ENCODE data around the gene RELL1. TPM values are rescaled to one million over a fixed set of nuclear protein-coding genes. Genes with fewer than 3 reads are reported as not detected.

The RELL1 gene
- total and polyA plus RNA-seq, 10 of the 15 experiments (the other 5 are each of a cell fraction or from before 2014, with no cell fraction given) = 0.20 to 10.9 (median 3.9) TPM

DNA sequence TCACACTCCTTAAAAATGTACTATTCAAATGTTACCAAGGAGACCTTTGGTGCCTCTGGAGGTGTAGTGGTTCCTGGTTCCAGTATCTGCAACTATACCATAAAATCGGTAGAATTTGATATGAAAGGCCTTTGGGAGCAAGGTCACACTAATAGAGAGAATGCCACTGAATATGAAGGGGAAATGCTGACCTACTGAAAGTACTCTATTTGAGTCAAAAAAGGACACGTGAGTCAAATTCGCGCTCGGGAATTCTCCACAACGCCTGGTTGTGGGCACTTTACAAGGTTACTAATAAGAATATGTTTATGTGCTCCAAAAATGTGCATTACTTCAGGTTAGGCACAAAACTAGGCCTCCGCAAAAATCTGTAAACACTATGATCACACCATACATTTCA, 39.5 kb upstream of the RELL1 start (continued):
- TF ChIP-seq EP300 (IDR thresholded peaks at IDR 0.05; ENCODE audit: borderline replicate concordance in 1 of 2, control insufficient read depth in 1 of 2, low read depth in 2 of 2, low read length in 2 of 2) (peak; percentile 29 to 41; a peak in 2 of 4 replicates), CEBPB (IDR thresholded peaks at IDR 0.05; ENCODE audit: borderline replicate concordance in 1 of 2, low read depth in 2 of 2, low read length in 2 of 2) (peak in 1 of 2 experiments; percentile 81; a peak in 1 of 4 replicates), BRCA1 (IDR thresholded peaks at IDR 0.05; ENCODE audit: low read depth, low read length) (no peak), CHD4 (IDR thresholded peaks at IDR 0.05) (no peak), JUND (IDR thresholded peaks at IDR 0.05; ENCODE audit: low read depth, low read length) (no peak), SUPT20H (IDR thresholded peaks at IDR 0.05; ENCODE audit: borderline replicate concordance, control insufficient read depth, low read depth, low read length) (no peak), SREBF1 (IDR thresholded peaks at IDR 0.05; ENCODE audit: low read length) (no peak), SREBF2 (IDR thresholded peaks at IDR 0.05; ENCODE audit: low read length) (no peak), POU2F2 (IDR thresholded peaks at IDR 0.05; ENCODE audit: borderline replicate concordance, low read depth, low read length) (no peak), IKZF1 (conservative IDR thresholded peaks at IDR 0.05) (peak; percentile 64), ATF7 (IDR thresholded peaks at IDR 0.05; ENCODE audit: low read depth) (no peak), BCL11A (IDR thresholded peaks at IDR 0.05; ENCODE audit: low read depth, low read length) (peak; percentile 90), RBBP5 (conservative IDR thresholded peaks at IDR 0.05) (no peak), YBX1 (IDR thresholded peaks at IDR 0.05) (no peak), PAX5 (IDR thresholded peaks at IDR 0.05; ENCODE audit: borderline replicate concordance, low read depth, low read length) (0 out of 2 replicates have a peak, but pooled peaks have one; percentile 32), JUNB (IDR thresholded peaks at IDR 0.05) (peak; percentile 98), CBX5 (IDR thresholded peaks at IDR 0.05; ENCODE audit: low read depth) (peak; percentile 63; the same call in 1 of the 2 replicates), ETV6 (conservative IDR thresholded peaks at IDR 0.05 in 1 of 2, IDR thresholded peaks at IDR 0.05 in 1 of 2; ENCODE audit: borderline replicate concordance in 1 of 2, low read depth in 1 of 2) (peak in 1 of 2 experiments; percentile 93; a peak in 2 of 4 replicates)
- TF ChIP-seq, protein P1, sequence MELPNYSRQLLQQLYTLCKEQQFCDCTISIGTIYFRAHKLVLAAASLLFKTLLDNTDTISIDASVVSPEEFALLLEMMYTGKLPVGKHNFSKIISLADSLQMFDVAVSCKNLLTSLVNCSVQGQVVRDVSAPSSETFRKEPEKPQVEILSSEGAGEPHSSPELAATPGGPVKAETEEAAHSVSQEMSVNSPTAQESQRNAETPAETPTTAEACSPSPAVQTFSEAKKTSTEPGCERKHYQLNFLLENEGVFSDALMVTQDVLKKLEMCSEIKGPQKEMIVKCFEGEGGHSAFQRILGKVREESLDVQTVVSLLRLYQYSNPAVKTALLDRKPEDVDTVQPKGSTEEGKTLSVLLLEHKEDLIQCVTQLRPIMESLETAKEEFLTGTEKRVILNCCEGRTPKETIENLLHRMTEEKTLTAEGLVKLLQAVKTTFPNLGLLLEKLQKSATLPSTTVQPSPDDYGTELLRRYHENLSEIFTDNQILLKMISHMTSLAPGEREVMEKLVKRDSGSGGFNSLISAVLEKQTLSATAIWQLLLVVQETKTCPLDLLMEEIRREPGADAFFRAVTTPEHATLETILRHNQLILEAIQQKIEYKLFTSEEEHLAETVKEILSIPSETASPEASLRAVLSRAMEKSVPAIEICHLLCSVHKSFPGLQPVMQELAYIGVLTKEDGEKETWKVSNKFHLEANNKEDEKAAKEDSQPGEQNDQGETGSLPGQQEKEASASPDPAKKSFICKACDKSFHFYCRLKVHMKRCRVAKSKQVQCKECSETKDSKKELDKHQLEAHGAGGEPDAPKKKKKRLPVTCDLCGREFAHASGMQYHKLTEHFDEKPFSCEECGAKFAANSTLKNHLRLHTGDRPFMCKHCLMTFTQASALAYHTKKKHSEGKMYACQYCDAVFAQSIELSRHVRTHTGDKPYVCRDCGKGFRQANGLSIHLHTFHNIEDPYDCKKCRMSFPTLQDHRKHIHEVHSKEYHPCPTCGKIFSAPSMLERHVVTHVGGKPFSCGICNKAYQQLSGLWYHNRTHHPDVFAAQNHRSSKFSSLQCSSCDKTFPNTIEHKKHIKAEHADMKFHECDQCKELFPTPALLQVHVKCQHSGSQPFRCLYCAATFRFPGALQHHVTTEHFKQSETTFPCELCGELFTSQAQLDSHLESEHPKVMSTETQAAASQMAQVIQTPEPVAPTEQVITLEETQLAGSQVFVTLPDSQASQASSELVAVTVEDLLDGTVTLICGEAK (IDR thresholded peaks at IDR 0.05; ENCODE audit: borderline replicate concordance) = no peak
- TF ChIP-seq, protein P2, sequence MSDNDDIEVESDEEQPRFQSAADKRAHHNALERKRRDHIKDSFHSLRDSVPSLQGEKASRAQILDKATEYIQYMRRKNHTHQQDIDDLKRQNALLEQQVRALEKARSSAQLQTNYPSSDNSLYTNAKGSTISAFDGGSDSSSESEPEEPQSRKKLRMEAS (IDR thresholded peaks at IDR 0.05; ENCODE audit: low read depth, low read length) = no peak
- TF ChIP-seq, protein P3, sequence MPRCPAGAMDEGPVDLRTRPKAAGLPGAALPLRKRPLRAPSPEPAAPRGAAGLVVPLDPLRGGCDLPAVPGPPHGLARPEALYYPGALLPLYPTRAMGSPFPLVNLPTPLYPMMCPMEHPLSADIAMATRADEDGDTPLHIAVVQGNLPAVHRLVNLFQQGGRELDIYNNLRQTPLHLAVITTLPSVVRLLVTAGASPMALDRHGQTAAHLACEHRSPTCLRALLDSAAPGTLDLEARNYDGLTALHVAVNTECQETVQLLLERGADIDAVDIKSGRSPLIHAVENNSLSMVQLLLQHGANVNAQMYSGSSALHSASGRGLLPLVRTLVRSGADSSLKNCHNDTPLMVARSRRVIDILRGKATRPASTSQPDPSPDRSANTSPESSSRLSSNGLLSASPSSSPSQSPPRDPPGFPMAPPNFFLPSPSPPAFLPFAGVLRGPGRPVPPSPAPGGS (IDR thresholded peaks at IDR 0.05; ENCODE audit: borderline replicate concordance, insufficient read depth, low read depth, low read length, poor library complexity, severe bottlenecking) = peak; percentile 77
- TF ChIP-seq, protein P4, sequence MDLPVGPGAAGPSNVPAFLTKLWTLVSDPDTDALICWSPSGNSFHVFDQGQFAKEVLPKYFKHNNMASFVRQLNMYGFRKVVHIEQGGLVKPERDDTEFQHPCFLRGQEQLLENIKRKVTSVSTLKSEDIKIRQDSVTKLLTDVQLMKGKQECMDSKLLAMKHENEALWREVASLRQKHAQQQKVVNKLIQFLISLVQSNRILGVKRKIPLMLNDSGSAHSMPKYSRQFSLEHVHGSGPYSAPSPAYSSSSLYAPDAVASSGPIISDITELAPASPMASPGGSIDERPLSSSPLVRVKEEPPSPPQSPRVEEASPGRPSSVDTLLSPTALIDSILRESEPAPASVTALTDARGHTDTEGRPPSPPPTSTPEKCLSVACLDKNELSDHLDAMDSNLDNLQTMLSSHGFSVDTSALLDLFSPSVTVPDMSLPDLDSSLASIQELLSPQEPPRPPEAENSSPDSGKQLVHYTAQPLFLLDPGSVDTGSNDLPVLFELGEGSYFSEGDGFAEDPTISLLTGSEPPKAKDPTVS (IDR thresholded peaks at IDR 0.05; ENCODE audit: low read depth, low read length) = no peak
- TF ChIP-seq, protein P5, sequence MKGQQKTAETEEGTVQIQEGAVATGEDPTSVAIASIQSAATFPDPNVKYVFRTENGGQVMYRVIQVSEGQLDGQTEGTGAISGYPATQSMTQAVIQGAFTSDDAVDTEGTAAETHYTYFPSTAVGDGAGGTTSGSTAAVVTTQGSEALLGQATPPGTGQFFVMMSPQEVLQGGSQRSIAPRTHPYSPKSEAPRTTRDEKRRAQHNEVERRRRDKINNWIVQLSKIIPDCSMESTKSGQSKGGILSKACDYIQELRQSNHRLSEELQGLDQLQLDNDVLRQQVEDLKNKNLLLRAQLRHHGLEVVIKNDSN (IDR thresholded peaks at IDR 0.05; ENCODE audit: borderline replicate concordance, extremely low read length, insufficient read depth, low read depth, low read length) = no peak
